Measurements from ENCODE around the gene HGFAC.

HGFAC gene

GRCh38 chr4:3461515-3462291 lies 19.9 kb downstream of the HGFAC start:
- no peak for DNase-seq (ENCODE audit: low read depth in 2 of 2)

- DNase-seq (ENCODE audit: low read depth in 2 of 2): no peak
These were observed 20.6 kb downstream of the HGFAC start for GRCh38 chr4:3462321-3462789.

- no peak for DNase-seq (ENCODE audit: low read depth in 2 of 2)
These were observed 21.1 kb downstream of the HGFAC start, which contains the start of gene DOK7 for GRCh38 chr4:3462790-3463415. Gene DOK7 (plus strand): TSS chr4:3463306. CDS start chr4:3463376, 70 bp downstream.

- DNase-seq (ENCODE audit: low read depth in 2 of 2): no peak
These were observed 22.0 kb downstream of the HGFAC start for GRCh38 chr4:3463556-3464348.

- no peak for DNase-seq (ENCODE audit: low read depth in 2 of 2)
These were observed 22.7 kb downstream of the HGFAC start for GRCh38 chr4:3464349-3464905.

- DNase-seq (ENCODE audit: low read depth in 2 of 2): no peak
These were observed 23.3 kb downstream of the HGFAC start for GRCh38 chr4:3464911-3465697.

- no peak for DNase-seq (ENCODE audit: low read depth in 2 of 2)
These were observed 24.2 kb downstream of the HGFAC start for GRCh38 chr4:3465698-3466671.

- DNase-seq (ENCODE audit: low read depth in 2 of 2): no peak
These were observed 25.2 kb downstream of the HGFAC start for GRCh38 chr4:3466691-3467600.

GRCh38 chr4:3467601-3468031 lies 25.8 kb downstream of the HGFAC start:
- DNase-seq (ENCODE audit: low read depth in 2 of 2): no peak

GRCh38 chr4:3468154-3468553 lies 26.4 kb downstream of the HGFAC start:
- no peak for DNase-seq (ENCODE audit: low read depth in 2 of 2)

GRCh38 chr4:3468804-3469203 lies 27.0 kb downstream of the HGFAC start:
- DNase-seq (ENCODE audit: low read depth in 2 of 2): no peak

- no peak for DNase-seq (ENCODE audit: low read depth in 2 of 2)
These were observed 27.8 kb downstream of the HGFAC start for GRCh38 chr4:3469386-3470243.

- no peak for DNase-seq (ENCODE audit: low read depth in 2 of 2)
These were observed 28.7 kb downstream of the HGFAC start for GRCh38 chr4:3470244-3471097.

GRCh38 chr4:3471098-3471760 lies 29.5 kb downstream of the HGFAC start:
- no peak for DNase-seq (ENCODE audit: low read depth in 2 of 2)

- no peak for DNase-seq (ENCODE audit: low read depth in 2 of 2)
These were observed 30.1 kb downstream of the HGFAC start for GRCh38 chr4:3471886-3472285.

- no peak for DNase-seq (ENCODE audit: low read depth in 2 of 2)
These were observed 30.8 kb downstream of the HGFAC start for GRCh38 chr4:3472411-3473141.
